GM12875 (cell line): ENCODE results near the gene CREM.

Source experiments
- H3K4me3 ChIP-seq: one replicate; pipeline ENCODE4 v1.5.1; 2011; ENCODE audit warnings: low read depth, low read length, control low read depth
- TF ChIP-seq, protein P1 (sequence below): IDR thresholded peaks from 2 replicates; pipeline ENCODE4 v1.5.1; 2011; ENCODE audit warnings: low read depth, mild to moderate bottlenecking, control low read depth, inconsistent platforms, low read length, moderate library complexity, borderline replicate concordance; ENCODE audit not compliant: insufficient read depth

Gene CREM

GRCh38 chr10:35160743-35161142, 34.1 kb downstream of the CREM start:
- no peak overlapping the region for H3K4me3 ChIP-seq
- TF ChIP-seq, protein P1, sequence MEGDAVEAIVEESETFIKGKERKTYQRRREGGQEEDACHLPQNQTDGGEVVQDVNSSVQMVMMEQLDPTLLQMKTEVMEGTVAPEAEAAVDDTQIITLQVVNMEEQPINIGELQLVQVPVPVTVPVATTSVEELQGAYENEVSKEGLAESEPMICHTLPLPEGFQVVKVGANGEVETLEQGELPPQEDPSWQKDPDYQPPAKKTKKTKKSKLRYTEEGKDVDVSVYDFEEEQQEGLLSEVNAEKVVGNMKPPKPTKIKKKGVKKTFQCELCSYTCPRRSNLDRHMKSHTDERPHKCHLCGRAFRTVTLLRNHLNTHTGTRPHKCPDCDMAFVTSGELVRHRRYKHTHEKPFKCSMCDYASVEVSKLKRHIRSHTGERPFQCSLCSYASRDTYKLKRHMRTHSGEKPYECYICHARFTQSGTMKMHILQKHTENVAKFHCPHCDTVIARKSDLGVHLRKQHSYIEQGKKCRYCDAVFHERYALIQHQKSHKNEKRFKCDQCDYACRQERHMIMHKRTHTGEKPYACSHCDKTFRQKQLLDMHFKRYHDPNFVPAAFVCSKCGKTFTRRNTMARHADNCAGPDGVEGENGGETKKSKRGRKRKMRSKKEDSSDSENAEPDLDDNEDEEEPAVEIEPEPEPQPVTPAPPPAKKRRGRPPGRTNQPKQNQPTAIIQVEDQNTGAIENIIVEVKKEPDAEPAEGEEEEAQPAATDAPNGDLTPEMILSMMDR, result no peak

DNA sequence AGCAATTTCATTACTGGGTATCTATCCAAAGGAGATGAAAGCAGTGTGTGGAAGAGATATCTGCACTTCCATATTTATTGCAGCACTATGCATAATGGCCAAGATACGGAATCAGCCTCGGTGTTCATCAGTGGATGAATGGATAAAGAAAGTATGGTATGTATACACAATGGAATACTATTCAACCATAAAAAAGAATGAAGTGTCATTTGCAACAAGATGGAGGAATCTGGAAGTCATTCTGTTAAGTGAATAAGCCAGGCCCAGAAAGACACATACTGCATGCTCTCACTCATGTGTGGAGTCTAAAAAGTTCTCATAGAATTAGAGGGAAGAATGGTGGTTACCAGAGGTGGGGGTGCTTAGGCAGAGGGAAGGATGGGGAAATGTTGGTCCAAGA, 35.3 kb downstream of the CREM start:
- TF ChIP-seq, protein P1, result no peak
- no peak overlapping the region for H3K4me3 ChIP-seq

GRCh38 chr10:35165136-35165535, 38.5 kb downstream of the CREM start:
- no peak overlapping the region for H3K4me3 ChIP-seq
- TF ChIP-seq, protein P1, result no peak

DNA sequence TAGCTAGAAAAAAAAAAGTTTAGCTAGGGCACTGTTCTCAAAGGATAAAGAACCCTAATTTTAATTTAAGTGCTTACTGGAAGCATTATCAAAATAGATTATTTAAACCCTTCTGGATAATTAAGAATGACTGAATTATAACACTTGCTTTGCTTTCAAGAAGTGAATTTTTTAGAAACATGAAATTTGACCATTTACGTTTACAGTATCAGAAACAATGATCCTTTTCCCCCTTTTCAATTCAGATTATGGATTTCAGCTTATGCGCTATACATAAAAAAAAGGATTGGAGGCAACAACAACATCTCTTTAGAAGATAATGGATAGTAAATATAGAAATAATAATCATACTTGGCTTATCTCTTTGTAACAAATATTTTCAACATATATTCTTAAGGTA, 39.2 kb downstream of the CREM start:
- H3K4me3 ChIP-seq, result no peak overlapping the region
- TF ChIP-seq, protein P1, result no peak

GRCh38 chr10:35166607-35167006, 40.0 kb downstream of the CREM start:
- TF ChIP-seq, protein P1, result no peak
- H3K4me3 ChIP-seq, result no peak overlapping the region

- H3K4me3 ChIP-seq, result no peak overlapping the region
- TF ChIP-seq, protein P1, result no peak
These were observed 40.7 kb downstream of the CREM start for GRCh38 chr10:35167342-35167741.

DNA sequence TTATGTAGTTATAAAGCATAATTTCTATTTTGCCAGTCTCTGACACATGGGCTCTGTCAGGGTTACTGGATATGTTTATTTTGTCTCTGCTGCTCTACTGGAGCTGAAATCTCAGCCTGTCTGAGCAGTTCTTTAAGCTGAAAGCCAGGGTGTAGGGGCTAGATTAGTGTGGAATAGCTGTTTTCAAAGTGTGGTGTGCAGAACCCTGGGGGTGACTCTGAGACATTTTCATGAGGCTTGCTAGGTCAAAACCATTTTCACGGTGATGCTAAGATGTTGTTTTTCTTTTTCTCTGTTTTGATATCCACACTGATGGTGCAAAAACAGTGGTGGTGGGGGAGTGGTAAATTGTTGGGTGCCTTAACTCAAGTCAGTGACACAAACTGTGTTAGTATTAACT, 45.5 kb downstream of the CREM start:
- H3K4me3 ChIP-seq, result no peak overlapping the region
- TF ChIP-seq, protein P1, result no peak
